Omental fat pad (tissue), 4 donors: ENCODE data around the gene SEMA4G. TPM values are rescaled to one million over a fixed set of nuclear protein-coding genes. Genes with fewer than 3 reads are reported as not detected.

Experiments
- ATAC-seq: fragments of 150-250 bp; one replicate; pipeline ENCODE4 v1.9.1; 2016; ENCODE audit warnings: mild to moderate bottlenecking, moderate library complexity; ENCODE audit not compliant: low FRiP score
- DNase-seq: peaks from one replicate; pipeline ENCODE4 v3.0.0-alpha.2; 2019; ENCODE audit warnings: low spot score
- CTCF ChIP-seq, 3 donors: fragments of 450-650 bp; IDR thresholded peaks; one replicate each; pipeline ENCODE4 v1.5.1; 2016 to 2017; ENCODE audit warnings: antibody characterized with exemption in 3 of 3, mild to moderate bottlenecking in 3 of 3, moderate library complexity in 2 of 3
- total RNA-seq, 4 donors: library from RNA; depleted of rRNA; stranded (reverse); fragments of >200 nt; gene quantifications; one replicate each; pipeline ENCODE4 v1.1.0, GENCODE V29; 2016

SEMA4G gene
- total RNA-seq, 4 donors from 2014 or later: 0.47 to 1.4 (median 1.1) TPM

- ATAC-seq (no peak), DNase-seq (no peak)
- no peak for TF ChIP-seq CTCF (IDR thresholded peaks at IDR 0.05)
Measured at GRCh38 chr10:100987685-100988049, 18.4 kb downstream of the SEMA4G start.

- no peak for DNase-seq
Measured at GRCh38 chr10:100988166-100988565, 18.9 kb downstream of the SEMA4G start.

GRCh38 chr10:100989088-100989487 lies 19.8 kb downstream of the SEMA4G start:
- ATAC-seq (no peak), DNase-seq (no peak)
- no peak for TF ChIP-seq CTCF (IDR thresholded peaks at IDR 0.05)

More at GRCh38 chr10:100988166-100988565, 18.9 kb downstream of the SEMA4G start:
- no peak for TF ChIP-seq CTCF (IDR thresholded peaks at IDR 0.05)
- no peak for ATAC-seq

GRCh38 chr10:100993986-100994708 lies 24.8 kb downstream of the SEMA4G start:
- peak in 1 of 3 donors; percentile 21 for TF ChIP-seq CTCF (IDR thresholded peaks at IDR 0.05)
- ATAC-seq: no peak
- DNase-seq: no peak

- TF ChIP-seq CTCF (IDR thresholded peaks at IDR 0.05): no peak
- ATAC-seq: no peak
- no peak for DNase-seq
Measured at GRCh38 chr10:100995181-100995580, 25.9 kb downstream of the SEMA4G start.

- DNase-seq: no peak
- no peak for TF ChIP-seq CTCF (IDR thresholded peaks at IDR 0.05)
- peak; percentile 20 for ATAC-seq
Measured at GRCh38 chr10:100996678-100997359, 27.5 kb downstream of the SEMA4G start.
